Activated T-cell treated with anti-CD3 and anti-CD28 coated beads, Interleukin-2, amount 50 U/mL, for 1 hour (primary cell): Measurements from ENCODE around the gene PLEKHM1.
A peak's percentile ranks its signal among the peaks of the same experiment; 100 is the strongest.

Experiments used
- DNase-seq: peaks from one replicate; pipeline ENCODE4 v3.0.0-alpha.2; 2020

The PLEKHM1 gene

DNA sequence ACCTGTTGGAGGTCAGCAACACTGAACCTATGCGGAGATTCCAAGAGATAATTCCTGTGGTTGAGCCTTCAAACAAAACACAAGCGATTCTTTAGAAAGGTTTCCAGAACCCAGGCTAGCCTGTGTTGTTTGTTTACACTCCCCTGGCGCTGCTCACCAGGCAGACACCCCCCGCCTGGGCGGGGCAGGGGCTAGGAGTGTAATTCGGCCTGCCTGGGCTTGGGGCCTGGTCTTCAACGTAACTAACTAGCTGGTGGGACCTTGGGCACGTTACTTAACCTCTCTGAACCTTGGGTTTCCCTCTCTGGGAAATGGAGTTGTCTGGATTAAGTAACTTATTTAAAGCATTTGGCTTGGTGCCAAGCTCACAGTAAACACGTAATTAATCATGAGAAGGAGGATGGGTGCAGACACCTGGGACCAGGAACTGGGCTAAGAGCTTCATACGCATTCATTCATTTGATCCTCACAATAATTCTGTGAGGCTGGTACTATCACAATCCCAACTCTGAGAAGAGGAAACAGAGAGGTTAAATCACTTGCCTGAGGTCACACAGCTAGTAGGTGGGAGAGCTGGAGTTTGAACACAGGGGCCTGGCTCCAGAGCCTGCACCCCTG is 50.3 kb downstream of the PLEKHM1 start:
- no peak for DNase-seq

DNA sequence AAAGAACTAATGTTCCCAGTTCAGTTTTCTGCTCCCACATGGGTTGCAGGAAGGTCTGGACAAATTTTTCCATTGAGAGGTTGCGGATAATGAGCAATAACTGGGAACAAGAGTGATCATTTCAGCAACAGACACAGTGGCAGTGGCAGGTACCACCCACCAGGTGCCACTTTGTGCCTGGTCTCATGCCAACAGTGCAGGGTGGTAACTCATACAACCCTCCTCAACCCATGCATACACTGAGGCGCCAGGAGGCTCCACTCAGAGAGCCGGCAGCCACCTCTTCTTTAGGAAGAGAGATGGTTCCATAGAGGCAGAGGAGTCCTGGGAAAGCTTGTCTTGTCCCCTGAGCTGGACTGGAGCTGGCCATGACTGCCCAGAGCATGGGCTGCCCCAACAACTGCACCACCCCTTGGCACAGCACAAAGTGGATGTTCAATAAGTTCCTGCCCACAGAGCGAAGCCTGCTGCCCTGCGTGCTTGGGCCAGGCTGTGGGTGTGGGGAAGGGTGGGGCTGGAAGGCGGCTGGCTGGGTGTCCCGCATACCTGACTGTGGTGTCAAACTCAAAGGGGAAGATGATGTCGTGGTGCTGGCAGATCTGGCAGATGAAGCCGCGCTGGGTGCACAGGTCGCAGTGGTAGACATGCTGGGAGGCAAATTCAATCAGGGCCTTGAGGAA is 51.5 kb downstream of the PLEKHM1 start:
- no peak for DNase-seq

DNA sequence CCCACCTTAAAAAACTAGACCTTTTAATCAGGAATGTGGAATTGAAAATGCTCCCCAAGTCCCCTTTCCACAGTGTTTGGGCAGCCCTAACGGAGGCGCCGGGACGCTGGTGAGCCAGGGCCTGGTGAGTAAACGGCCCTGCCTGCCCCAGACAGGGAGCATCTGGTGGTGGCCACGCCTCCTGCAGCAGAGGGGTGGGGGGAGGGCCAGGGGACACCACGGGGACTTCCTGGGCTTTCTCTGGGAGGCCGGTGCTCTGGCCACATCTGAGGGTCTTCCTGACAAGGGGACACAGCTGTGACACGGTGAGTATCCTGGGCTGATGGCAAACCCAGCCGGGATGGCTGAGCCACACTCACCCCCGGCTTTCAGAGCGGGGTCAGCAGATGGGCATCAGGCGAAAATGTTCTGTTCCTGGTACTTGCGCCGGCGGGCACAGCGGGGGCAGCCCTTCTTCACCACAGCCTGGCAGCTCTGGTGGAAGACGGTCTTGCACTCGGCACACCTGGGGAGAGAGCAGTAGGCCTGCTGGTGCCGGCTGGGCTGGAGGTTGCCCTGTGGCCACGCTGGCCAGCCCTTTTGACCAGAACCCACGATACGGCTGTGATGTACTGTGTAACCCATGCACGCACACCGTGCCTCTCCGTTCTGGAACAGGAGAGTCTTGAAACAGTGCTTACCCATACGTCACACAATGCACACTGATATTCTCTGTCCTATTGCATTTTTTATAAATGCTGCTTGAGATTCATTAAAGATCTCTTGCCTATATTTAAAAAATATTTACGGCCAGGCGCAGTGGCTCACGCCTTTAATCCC is 52.8 kb downstream of the PLEKHM1 start:
- DNase-seq: no peak

DNA sequence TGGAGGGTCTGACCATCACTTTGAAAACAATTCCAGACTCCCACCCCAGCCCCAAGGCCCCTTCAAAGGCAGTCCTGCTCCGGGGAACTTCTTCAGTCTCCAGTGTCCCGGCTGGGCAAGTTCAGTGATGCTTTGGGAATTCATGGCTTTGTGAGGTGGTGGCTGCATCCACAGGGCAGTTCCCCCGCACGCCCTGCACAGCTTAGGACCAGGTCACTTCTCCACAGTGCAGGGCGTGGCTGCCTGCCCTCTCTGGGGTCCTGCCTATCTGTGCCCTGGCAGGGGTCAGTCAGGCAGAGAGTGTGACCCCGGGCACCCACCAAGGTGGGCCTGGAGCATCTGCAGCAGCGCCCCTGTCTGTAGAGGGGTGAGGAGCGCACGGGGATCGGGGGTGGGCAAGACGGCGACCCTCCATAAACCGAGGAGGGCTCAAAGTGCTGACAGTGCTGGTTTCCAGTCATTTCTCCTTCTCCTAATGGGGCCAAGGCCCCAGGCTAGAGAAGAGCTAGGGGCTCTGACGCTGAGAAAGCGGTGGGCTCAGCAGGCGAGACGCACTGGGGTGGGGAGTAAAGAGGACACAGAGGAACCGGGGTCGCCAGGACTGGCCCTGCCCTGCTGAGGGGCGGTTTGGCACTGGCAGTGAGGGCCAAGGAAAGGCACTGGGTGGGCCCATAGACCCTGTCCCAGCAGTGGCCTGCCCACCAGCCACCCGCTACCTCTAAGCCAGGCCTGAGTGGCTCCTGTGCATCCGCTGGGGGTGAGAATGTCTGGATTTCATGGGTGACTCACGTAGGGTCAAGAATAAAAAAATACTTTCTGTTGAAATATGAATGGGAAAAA is 53.7 kb downstream of the PLEKHM1 start:
- no peak for DNase-seq

DNA sequence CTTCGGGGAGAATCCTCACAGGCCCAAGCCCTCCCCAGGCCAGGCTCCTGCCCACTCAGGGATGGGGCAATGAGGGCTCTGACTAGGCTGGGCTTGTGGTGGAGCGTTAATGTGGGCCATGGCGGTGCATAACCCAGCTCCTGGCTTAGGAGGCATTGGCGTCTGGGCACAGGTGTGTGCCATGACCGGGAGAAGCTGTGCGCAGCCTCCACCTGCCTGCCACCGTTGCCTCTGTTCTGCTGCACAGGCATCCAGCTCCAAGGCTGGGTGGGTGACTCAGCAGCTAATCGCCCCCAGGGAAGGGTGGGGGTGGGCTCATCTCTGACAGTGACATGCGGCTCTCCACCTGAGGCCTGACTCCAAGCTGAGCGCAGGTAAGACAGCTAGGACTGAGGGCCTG is 54.4 kb downstream of the PLEKHM1 start:
- DNase-seq: no peak

DNA sequence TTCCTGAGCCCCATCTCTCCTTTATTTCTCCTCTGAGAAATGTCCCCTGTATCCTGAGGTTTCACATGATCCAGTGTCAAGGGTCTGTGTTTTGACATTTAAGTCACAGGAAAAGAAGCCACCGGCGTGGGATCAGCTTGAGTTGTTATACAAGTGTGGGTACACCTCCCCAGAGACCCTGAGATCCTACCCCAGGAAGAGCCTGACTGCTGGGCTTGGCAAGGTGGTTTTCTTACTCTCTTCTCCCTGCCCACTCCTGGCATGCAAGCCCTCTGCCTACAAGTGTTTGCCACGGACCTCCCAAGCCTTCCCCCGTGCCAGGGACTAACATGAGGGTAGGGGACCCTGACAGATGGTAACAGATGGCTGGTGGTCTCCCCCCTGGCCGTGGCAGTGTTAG is 55.0 kb downstream of the PLEKHM1 start:
- no peak for DNase-seq

DNA sequence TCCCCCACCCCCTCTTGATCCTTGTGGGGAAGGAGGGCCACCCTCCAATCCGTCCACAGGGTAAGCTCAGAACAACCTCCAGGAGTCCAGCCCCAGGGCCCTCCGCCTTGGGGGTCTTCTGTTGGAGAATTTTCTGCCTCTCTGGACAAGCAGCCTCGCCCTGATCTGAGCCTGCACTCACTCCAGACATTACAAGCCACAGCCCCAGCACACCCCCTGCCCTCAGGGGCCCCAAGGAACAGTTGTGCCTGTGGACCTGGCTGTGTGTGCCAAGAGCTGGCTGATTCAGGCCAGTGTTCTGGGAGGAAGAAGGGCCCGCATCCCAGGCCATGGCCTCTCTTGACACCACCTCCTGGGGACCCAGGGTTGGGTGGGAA is 57.4 kb downstream of the PLEKHM1 start:
- DNase-seq: no peak

DNA sequence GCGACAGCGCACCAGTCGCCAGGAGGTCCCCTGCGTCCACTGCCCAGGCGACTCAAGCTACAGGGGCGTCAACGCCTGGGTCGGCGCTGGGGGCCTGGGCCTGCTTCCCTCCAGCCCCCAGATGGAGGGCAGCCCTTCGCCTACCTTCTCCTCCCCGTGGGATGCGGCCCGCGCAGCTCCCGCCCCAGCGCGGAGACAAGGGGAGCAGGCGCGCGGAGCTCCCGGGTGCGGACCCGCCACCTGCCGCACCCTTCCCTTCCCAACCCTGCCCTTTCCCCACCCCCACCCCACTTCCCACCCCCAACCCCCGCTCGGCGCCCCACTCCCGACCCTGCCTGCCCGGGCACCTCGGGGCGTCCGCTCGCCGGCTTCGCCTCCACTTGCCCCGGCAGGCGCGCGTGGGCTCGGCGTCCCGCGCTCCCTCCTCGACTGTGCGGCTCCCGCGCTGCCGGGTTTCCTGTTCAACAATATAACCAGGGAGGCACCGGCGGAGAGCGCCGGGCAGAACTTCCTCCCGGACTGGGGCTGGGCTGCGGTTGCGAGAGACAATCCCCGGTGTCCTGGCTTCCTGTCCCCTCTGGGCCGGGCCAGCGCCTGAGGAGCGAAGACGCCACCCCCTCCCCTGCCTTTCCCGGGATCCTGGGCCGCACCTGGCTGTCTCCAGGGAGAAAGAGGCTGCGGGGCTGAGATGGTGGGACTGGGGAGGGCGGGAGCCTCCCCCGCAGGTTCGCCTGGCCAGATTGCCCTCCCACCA is 57.9 kb downstream of the PLEKHM1 start, which contains the start of gene ARHGAP27:
ARHGAP27 (minus strand) TSS at position 466 of the 754 bp plus-strand sequence. CDS start 2,591 bp downstream, outside the sequence.
- no peak for DNase-seq

DNA sequence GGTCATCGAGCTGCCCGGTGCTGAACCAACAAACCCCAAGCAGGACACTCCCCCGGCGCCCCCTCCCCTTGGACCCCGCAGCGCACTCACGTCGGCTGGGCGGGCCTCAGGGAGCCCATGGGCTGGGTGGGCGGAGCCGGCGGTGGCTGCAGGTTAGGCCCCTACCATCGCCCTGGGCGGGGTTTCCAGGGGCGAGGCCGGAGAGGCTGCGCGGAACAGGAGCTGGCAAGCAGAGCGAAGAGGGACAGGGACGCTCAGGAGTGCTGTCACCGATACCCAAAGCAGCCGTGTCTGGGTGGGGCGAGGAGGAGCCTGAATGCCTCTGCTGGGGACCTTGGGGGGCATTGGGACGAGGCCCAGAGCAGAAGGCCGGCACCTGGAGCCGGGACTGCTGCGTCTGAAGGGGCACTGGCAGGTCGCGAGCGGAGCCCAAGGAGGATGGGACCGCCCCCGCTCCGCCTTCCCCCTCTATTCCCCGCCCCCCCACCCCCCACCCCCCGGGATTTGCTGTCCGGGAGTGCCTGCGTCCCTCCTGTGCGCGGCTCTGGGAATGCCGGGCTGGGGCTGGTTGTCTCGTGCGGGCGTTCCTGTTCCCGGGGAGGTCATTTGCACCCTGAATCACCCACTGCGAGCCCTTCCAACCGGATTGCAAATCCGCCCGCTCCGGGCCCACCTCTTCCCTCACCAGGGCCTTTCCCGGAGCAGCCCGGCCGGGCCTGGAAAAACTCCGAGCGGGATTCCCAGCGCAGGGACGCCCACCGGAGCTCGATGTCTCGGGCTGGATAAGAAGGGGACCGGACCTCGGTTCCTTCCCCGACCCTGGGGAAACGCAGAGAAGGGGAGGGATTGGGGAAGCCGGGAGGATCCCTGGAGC is 58.8 kb downstream of the PLEKHM1 start:
- DNase-seq: peak; percentile 77

DNA sequence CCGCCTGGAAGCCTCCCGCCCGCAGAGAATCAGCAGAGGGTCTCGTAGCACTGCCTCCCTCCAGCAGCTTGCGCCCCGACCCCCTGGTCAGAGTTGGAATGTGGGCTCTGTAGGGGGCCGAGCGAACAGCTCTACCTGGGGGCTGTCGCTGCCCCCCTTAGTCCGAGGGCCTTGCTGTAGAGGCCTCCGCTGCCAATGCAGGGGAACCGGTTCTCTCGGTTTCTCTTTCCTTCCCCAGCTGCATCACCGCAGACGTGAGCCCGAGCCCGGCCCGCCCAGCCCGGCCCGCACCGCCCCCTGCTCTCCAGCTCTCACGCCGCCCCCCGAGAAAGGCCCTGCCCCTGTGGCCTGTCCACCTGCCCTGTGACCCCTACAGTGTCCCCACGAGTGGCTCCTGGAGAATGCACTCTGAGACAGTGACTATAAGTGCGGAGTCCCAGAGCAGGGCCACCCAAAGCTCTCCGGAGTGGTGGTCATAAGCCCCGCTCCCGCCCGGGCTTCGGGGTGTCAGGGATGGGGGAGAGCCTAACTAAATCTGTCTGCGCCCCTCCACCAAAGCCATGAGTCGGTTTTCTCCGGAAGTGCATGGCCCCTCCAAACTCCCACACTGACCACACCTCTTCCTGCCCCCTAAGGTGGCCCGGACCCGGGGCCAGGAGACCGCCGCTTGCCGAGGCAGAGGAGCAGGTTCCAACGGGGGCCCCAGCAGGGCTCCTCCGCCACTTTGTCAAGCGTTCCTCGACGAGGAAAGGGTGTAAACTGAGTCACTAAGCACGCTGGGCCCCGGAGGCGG is 59.6 kb downstream of the PLEKHM1 start:
- DNase-seq: no peak

DNA sequence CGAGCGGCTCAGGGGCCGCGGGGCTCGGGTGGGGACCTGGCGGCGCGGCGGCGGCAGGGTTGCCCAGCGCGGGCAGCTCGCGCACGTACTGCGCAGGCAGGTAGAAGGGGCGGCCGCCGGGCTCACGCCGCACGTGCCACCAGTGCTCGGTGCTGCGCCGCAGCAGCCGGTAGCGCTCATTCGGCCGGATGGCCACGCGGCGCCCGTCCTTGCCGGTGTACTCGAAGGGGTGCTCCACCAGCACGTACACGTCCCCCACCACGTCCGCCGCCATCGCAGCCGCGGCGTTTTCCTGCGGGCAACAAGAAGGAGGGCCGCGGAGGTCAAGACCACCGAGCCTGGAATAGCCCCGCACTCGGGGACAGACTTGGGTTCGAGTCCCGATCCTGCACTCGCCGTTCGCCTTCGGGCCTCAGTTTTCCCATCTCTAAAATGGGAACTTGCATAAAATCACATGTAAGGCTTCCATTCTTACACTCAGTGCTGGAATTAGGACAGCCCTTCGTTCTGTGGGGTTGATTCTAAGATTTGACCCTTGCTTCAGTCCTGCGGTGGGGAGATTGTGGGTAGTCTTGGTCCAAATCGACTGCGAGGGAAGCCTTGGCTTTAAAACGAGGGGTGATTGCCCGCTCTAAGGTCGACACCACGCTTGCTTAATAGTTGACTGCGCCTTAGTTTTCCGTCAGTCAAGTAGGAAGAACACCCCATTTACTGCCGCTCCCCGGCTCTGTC is 60.3 kb downstream of the PLEKHM1 start:
- DNase-seq: no peak

DNA sequence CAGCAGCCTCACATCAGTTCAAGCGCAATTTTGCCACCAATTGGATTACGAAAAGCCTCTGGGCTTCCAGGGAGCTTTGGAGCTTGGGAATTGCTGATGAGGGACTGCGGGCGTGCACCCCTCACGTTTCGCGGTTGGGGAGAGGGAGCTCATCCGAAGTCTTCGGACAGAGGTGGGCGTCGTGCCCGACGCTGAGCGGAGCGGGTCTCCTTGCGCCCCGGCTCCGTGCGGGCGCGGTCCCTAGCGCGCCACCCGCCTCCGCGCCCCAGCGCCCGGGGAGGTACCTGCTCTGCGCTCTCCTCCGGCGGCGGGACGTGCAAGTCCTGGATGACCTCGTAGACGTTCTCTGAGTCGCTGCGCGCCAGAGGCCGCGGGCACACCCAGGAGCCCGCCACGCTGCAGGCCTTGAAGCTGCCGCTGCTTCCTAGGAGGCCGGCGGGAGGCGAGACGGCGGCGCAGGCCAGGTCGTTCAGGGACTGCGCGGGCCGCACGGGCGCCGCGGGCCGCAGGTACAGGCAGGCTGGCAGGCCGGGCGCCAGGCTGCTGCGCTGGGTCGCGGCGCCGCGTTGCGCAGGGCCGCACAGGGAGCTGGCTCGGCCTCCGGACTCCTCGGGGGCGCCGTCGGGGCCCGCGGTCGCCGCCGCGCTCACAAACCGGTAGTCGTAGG is 61.0 kb downstream of the PLEKHM1 start:
- DNase-seq: no peak

DNA sequence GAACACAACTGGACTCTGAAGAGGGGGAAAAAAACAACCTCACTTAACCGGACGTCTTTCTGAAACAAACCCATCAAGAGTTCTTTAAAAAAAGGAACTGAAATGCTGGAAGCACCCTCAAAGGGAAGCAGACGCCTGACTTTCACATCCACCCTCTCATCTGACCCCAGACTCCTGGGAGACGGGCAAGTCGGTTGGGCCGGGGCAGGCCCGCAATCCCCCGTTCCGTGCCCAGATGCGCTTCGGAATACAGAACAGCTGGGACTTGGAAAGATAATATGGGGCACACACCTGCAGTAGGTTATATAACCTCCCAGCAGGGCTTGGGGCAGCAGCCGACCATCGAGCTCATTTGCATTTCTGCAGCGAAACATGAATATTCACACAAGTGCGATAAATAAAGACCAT is 61.6 kb downstream of the PLEKHM1 start:
- DNase-seq: no peak

DNA sequence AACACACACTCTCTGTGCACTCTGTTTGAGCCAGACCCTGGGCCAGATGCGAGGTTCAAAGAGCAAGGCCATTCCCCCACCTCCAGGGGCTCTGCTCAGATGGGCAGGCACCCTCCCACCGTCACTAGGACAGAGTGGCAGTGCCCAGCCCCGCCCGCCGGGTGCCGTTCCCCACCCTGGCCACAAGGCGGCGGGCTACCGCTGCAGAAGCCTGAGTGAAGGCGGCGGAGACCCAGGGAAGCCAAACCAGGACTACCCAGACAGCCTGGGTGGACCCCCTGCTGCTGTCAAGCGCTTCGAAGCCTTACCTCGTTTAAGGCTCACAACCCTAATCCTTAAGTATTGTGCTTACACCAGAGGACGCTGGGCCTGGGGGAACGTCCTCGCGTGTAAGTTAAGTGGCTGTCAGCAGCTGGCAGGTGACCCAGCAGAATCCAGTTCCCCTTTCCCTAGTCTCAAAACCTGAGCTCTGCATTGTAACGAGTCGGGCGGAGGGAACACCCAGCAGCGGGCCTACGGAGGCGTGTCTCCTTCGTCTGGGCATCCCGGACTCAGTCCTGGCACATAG is 62.4 kb downstream of the PLEKHM1 start:
- peak; percentile 89 for DNase-seq

DNA sequence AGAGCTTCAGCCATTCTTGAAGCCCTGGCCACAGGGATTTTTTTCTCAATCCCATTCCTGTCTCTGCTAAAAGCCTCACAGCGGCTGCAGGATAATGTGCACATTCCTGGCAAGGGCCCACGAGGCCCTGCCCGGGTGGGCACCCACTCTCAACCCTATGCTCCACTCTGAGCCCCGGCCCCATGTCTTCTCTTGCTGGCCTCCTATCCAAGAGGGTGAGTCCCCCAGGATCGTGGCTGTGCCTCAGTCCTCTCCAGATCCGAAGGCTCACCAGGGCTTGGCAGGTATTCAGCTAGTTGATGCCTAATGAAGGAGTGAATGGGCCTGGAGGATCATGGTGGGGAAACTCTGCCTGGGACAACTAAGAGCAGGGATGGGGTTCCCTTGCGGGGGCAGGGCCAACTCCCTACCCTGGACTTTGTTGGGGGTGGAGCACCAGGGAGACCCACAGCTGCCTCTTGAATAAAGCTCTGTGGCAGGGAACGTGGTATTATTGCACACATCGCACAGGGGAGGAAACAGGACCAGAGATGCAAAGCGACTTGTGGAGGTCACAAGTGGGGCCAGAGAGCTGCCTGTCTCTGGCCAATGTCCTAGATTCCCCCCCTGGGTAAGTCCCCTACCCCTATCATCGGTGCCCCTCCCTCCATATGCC is 63.2 kb downstream of the PLEKHM1 start:
- DNase-seq: no peak

DNA sequence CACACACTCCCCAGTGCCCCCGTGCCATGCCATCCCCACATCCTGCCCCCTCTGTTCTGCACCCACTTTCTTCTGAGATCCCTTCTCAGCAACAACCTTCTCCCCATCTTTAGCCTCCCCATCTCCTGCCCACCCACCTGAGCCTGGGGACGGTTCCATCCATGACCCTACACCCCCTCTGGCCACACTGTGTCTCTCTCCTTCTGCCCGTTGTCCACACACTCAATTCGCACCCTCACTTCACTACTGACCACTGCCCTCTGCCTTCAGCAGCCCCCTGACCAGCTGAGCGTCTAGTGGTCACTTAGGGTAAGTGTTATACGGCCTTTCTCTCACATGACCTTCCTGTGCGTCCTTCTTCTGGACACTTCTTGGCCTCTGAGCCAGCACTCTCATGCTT is 64.0 kb downstream of the PLEKHM1 start:
- no peak for DNase-seq

DNA sequence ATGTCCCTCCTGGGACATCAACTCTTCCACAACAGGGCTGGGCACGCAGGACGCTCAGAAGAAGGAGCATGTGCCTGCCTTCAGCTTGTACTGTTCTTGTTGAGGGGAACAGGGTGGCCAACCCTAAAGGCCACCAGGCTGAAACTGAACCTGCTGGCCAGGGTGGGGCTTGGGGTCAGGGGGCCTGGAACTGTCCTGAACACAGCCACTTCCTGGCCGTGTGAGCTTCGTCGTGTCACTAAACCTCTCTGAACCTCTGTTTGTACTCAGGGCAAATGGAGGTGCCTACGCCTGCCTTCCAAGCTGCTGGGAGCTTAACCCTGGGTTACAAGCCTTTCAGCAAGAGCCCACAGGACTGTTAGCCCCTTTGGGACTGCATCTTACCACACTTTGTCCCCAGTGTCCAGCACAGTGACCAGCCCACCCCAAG is 64.5 kb downstream of the PLEKHM1 start:
- DNase-seq: no peak
